ENCODE data around the gene EDEM2. TPM values are rescaled to one million over a fixed set of nuclear protein-coding genes. Genes with fewer than 3 reads are reported as not detected.

Gene EDEM2
- total and polyA plus RNA-seq, 2 donors (not counting 1 experiment from before 2014, with no cell fraction given), result 28.1 to 30.4 TPM

DNA sequence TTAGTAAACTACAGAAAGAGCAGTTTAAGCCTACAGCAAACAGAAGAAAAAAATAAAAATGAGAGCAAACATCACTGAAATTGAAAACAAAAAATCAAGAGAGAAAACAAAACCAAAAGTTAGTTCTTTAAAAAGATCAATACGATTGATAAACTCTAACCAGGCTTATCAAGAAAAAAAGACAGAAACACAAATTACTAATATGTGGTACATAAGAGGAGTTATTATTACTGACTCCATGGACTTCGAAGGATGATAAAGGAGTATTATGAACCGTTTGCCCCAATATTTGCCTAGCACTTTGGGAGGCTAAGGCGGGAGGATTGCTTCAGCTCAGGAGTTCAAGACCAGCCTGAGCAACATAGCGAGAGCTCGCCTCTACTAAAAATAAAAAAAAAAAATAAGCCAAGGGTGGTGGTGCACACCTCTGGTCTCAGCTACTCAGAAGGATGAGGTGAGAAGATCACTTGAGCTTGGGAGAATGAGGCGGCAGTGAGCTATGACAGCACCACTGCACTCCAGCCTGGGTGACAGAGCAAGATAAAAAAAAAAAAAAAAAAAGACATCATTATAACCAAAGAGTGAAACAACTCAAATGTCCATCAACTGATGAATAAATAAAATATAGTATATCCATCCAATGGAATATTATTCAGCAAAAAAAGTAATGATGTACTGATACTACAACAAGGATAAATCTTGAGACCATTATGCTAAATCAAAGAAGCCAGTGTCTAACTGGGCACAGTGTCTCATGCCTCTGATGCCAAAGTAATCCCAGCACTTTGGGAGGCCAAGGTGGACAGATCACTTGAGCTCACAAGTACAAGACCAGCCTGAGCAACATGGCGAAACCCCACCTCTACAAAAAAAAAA lies 67.4 kb downstream of the EDEM2 start:
- no peaks in the 10 kb centered on the region for H3K4me1 ChIP-seq (ENCODE audit: control insufficient read depth in 2 of 2, insufficient read depth in 2 of 2, low read length in 2 of 2)
- POLR2A ChIA-PET, result no interaction called here
- 90% methylated on average over 2 of the region's 8 CpGs for WGBS (ENCODE audit: insufficient coverage)
- H4K20me1 ChIP-seq (ENCODE audit: control insufficient read depth, insufficient read depth, low read length, poor library complexity, severe bottlenecking), result peaks cover 70% of the 10 kb centered on the region
- TF ChIP-seq, protein P1, sequence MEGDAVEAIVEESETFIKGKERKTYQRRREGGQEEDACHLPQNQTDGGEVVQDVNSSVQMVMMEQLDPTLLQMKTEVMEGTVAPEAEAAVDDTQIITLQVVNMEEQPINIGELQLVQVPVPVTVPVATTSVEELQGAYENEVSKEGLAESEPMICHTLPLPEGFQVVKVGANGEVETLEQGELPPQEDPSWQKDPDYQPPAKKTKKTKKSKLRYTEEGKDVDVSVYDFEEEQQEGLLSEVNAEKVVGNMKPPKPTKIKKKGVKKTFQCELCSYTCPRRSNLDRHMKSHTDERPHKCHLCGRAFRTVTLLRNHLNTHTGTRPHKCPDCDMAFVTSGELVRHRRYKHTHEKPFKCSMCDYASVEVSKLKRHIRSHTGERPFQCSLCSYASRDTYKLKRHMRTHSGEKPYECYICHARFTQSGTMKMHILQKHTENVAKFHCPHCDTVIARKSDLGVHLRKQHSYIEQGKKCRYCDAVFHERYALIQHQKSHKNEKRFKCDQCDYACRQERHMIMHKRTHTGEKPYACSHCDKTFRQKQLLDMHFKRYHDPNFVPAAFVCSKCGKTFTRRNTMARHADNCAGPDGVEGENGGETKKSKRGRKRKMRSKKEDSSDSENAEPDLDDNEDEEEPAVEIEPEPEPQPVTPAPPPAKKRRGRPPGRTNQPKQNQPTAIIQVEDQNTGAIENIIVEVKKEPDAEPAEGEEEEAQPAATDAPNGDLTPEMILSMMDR (IDR thresholded peaks at IDR 0.05), result no peak
- no peak for TF ChIP-seq EZH2 (IDR thresholded peaks at IDR 0.05; ENCODE audit: borderline replicate concordance, insufficient read depth, low read depth, low read length, poor library complexity, severe bottlenecking)
- Mint-ChIP-seq H3K4me1 (peaks cover 15% of the 10 kb centered on the region), H3K4me3 (no peak overlapping the region), H3K27ac (no peak overlapping the region), H3K9me3 (ENCODE audit: insufficient read depth) (no peaks in the 10 kb centered on the region), H3K27me3 (no peaks in the 10 kb centered on the region)
- ATAC-seq (ENCODE audit: low read depth) (no peak), DNase-seq (no peak)
- H3K79me2 ChIP-seq (ENCODE audit: control insufficient read depth, insufficient read depth, low read length), result peaks cover 76% of the 10 kb centered on the region
- no peak overlapping the region for H3K4me2 ChIP-seq (replicated peaks; ENCODE audit: low read depth, low read length, poor library complexity, severe bottlenecking)
- no peaks in the 10 kb centered on the region for H3K9me3 ChIP-seq (ENCODE audit: control extremely low read depth in 1 of 3, control insufficient read depth in 2 of 3, insufficient read depth in 1 of 3, low read length in 2 of 3)
- intact Hi-C loops (cut with micrococcal nuclease), result no loop called here
- H3K36me3 ChIP-seq (replicated peaks in 1 of 2; ENCODE audit: control extremely low read depth in 1 of 2, control insufficient read depth in 1 of 2, extremely low read depth in 1 of 2, insufficient read depth in 2 of 2, low read length in 1 of 2), result peaks cover 10 to 17% of the 10 kb centered on the region in 2 experiments
- H2AFZ ChIP-seq (ENCODE audit: insufficient read depth, low read depth, low read length, poor library complexity, severe bottlenecking), result no peak overlapping the region
- no peak overlapping the region for H3K27ac ChIP-seq (ENCODE audit: low read length in 2 of 2)
- H3K27me3 ChIP-seq (replicated peaks in 1 of 4; ENCODE audit: control extremely low read depth in 1 of 4, control insufficient read depth in 3 of 4, insufficient read depth in 4 of 4, low read length in 3 of 4), result no peaks in the 10 kb centered on the region
- H3K4me3 ChIP-seq (ENCODE audit: control extremely low read depth in 1 of 5, extremely low read depth in 1 of 5, insufficient read depth in 1 of 5, low read depth in 2 of 5, low read length in 4 of 5), result no peak overlapping the region
- CTCF ChIA-PET, result no interaction called here
- H3K9ac ChIP-seq (ENCODE audit: low read length), result no peak overlapping the region

DNA sequence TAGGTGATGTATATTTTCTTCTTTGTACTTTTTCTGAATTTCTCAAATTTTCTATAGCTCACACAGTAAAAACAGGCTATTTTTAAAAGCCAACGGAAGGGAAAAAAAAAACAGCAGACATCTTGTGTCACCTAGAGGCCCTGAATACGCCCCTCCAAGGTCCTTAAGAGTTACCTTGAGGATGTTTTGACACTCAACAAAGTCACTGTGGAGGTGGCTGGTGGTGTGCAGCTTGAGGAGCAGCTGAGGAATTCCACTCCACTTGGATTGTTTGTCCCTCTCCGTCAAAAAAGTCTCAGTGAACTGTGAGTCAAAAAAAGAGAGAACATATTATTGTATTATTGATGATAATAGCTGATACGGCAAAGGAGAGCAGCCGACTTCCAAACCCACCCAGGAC lies 69.3 kb downstream of the EDEM2 start:
- H3K4me2 ChIP-seq (replicated peaks; ENCODE audit: low read depth, low read length, poor library complexity, severe bottlenecking), result no peak overlapping the region
- no peak overlapping the region for H2AFZ ChIP-seq (ENCODE audit: insufficient read depth, low read depth, low read length, poor library complexity, severe bottlenecking)
- no peaks in the 10 kb centered on the region for H3K27me3 ChIP-seq (replicated peaks in 1 of 4; ENCODE audit: control extremely low read depth in 1 of 4, control insufficient read depth in 3 of 4, insufficient read depth in 4 of 4, low read length in 3 of 4)
- ATAC-seq (ENCODE audit: low read depth) (no peak), DNase-seq (no peak)
- no peaks in the 10 kb centered on the region for H3K27me3 Mint-ChIP-seq
- H4K20me1 ChIP-seq (ENCODE audit: control insufficient read depth, insufficient read depth, low read length, poor library complexity, severe bottlenecking), result peaks cover 58% of the 10 kb centered on the region
- H3K27ac ChIP-seq (ENCODE audit: low read length in 2 of 2), result no peak overlapping the region
- H3K9ac ChIP-seq (ENCODE audit: low read length), result no peak overlapping the region
- H3K79me2 ChIP-seq (ENCODE audit: control insufficient read depth, insufficient read depth, low read length), result peaks cover 62% of the 10 kb centered on the region
- H3K4me1 Mint-ChIP-seq, result peaks cover 15% of the 10 kb centered on the region
- no peaks in the 10 kb centered on the region for H3K9me3 Mint-ChIP-seq (ENCODE audit: insufficient read depth)
- H3K36me3 ChIP-seq (replicated peaks in 1 of 2; ENCODE audit: control extremely low read depth in 1 of 2, control insufficient read depth in 1 of 2, extremely low read depth in 1 of 2, insufficient read depth in 2 of 2, low read length in 1 of 2), result peaks cover 10 to 17% of the 10 kb centered on the region in 2 experiments
- ChIA-PET POLR2A (no interaction called here), CTCF (no interaction called here)
- WGBS (ENCODE audit: insufficient coverage), result 92% methylated on average over 2 of the region's 5 CpGs
- TF ChIP-seq, protein P1 (IDR thresholded peaks at IDR 0.05), result no peak
- no peak for TF ChIP-seq EZH2 (IDR thresholded peaks at IDR 0.05; ENCODE audit: borderline replicate concordance, insufficient read depth, low read depth, low read length, poor library complexity, severe bottlenecking)
- no peaks in the 10 kb centered on the region for H3K9me3 ChIP-seq (ENCODE audit: control extremely low read depth in 1 of 3, control insufficient read depth in 2 of 3, insufficient read depth in 1 of 3, low read length in 2 of 3)
- no peaks in the 10 kb centered on the region for H3K4me1 ChIP-seq (ENCODE audit: control insufficient read depth in 2 of 2, insufficient read depth in 2 of 2, low read length in 2 of 2)
- intact Hi-C loops (cut with micrococcal nuclease), result no loop called here
- no peak overlapping the region for H3K27ac Mint-ChIP-seq
- no peak overlapping the region for H3K4me3 Mint-ChIP-seq
- H3K4me3 ChIP-seq (ENCODE audit: control extremely low read depth in 1 of 5, extremely low read depth in 1 of 5, insufficient read depth in 1 of 5, low read depth in 2 of 5, low read length in 4 of 5), result no peak overlapping the region
